Measurements from ENCODE around the gene ADPGK.
"Not testable (repeated sequence)": the region's sequence is repeated elsewhere in the genome, so short reads cannot be mapped to it uniquely, and the experiment has no call there.

The ADPGK gene

GRCh38 chr15:72751751-72752455 lies 31.7 kb downstream of the ADPGK start:
- DNase-seq (ENCODE audit: low read depth): no peak

- DNase-seq (ENCODE audit: low read depth): no peak
Measured at GRCh38 chr15:72749700-72750099, 33.9 kb downstream of the ADPGK start.

- DNase-seq (ENCODE audit: low read depth): peak; percentile 4
Measured at GRCh38 chr15:72740219-72740618, 43.3 kb downstream of the ADPGK start.

- no peak for DNase-seq (ENCODE audit: low read depth)
Measured at GRCh38 chr15:72737723-72738122, 45.8 kb downstream of the ADPGK start.

- peak; percentile 18 for DNase-seq (ENCODE audit: low read depth)
Measured at GRCh38 chr15:72737061-72737460, 46.5 kb downstream of the ADPGK start.

- DNase-seq (ENCODE audit: low read depth): no peak
Measured at GRCh38 chr15:72735111-72735510, 48.4 kb downstream of the ADPGK start.

- no peak for DNase-seq (ENCODE audit: low read depth)
Measured at GRCh38 chr15:72733941-72734738, 49.4 kb downstream of the ADPGK start.

GRCh38 chr15:72732516-72732915 lies 51.0 kb downstream of the ADPGK start:
- DNase-seq (ENCODE audit: low read depth): no peak

- no peak for DNase-seq (ENCODE audit: low read depth)
Measured at GRCh38 chr15:72732086-72732485, 51.5 kb downstream of the ADPGK start.

- DNase-seq (ENCODE audit: low read depth): no peak
Measured at GRCh38 chr15:72728821-72729220, 54.7 kb downstream of the ADPGK start.

GRCh38 chr15:72728249-72728648 lies 55.3 kb downstream of the ADPGK start:
- peak; percentile 23 for DNase-seq (ENCODE audit: low read depth)

GRCh38 chr15:72727154-72727553 lies 56.4 kb downstream of the ADPGK start:
- no peak for DNase-seq (ENCODE audit: low read depth)

GRCh38 chr15:72725851-72726250 lies 57.7 kb downstream of the ADPGK start:
- DNase-seq (ENCODE audit: low read depth): not testable (repeated sequence)

- no peak for DNase-seq (ENCODE audit: low read depth)
Measured at GRCh38 chr15:72725446-72725845, 58.1 kb downstream of the ADPGK start.

- DNase-seq (ENCODE audit: low read depth): peak; percentile 4
Measured at GRCh38 chr15:72724028-72724427, 59.5 kb downstream of the ADPGK start.

GRCh38 chr15:72722071-72722696 lies 61.4 kb downstream of the ADPGK start:
- DNase-seq (ENCODE audit: low read depth): peak; percentile 75

GRCh38 chr15:72708551-72709303 lies 74.8 kb downstream of the ADPGK start:
- DNase-seq (ENCODE audit: low read depth): peak; percentile 51

- peak; percentile 55 for DNase-seq (ENCODE audit: low read depth)
Measured at GRCh38 chr15:72706266-72706665, 77.3 kb downstream of the ADPGK start.
